Small intestine (tissue), 7 donors: ENCODE measurements around the gene GCNT4. TPM values are rescaled to one million over a fixed set of nuclear protein-coding genes. Genes with fewer than 3 reads are reported as not detected.

ENCODE experiments used
- DNase-seq, 2 donors: peaks; one replicate each; pipeline versions ENCODE4 v3.0.0 to v3.0.0-alpha.2; 2013
- FAIRE-seq: peaks from 2 replicates; lab custom pipeline; 2012; peaks lifted over from hg19 to GRCh38; lab: Jason Lieb, UNC
- H3K27ac ChIP-seq, 3 donors: one replicate each; pipeline ENCODE4 v1.5.1; 2013; ENCODE audit warnings: low read length in 2 of 3, mild to moderate bottlenecking in 2 of 3, control low read depth in 1 of 3, inconsistent platforms in 1 of 3, low read depth in 1 of 3, moderate library complexity in 1 of 3
- H3K27me3 ChIP-seq, 3 donors: one replicate each; pipeline ENCODE4 v1.6.1; 2013; ENCODE audit warnings: low read length in 3 of 3, inconsistent platforms in 1 of 3; ENCODE audit not compliant: control insufficient read depth in 3 of 3, insufficient read depth in 3 of 3
- H3K36me3 ChIP-seq, 3 donors: one replicate each; pipeline ENCODE4 v1.6.1; 2013; ENCODE audit warnings: low read length in 3 of 3, inconsistent platforms in 1 of 3, low read depth in 1 of 3, mild to moderate bottlenecking in 1 of 3, moderate library complexity in 1 of 3; ENCODE audit not compliant: control insufficient read depth in 3 of 3, insufficient read depth in 2 of 3
- H3K4me1 ChIP-seq, 3 donors: one replicate each; pipeline ENCODE4 v1.6.1; 2013; ENCODE audit warnings: low read length in 2 of 3, inconsistent platforms in 1 of 3, low read depth in 1 of 3, mild to moderate bottlenecking in 1 of 3, moderate library complexity in 1 of 3; ENCODE audit not compliant: control insufficient read depth in 3 of 3, insufficient read depth in 2 of 3
- H3K4me3 ChIP-seq, 3 donors: one replicate each; pipeline ENCODE4 v1.5.1; 2013; ENCODE audit warnings: low read length in 3 of 3, control low read depth in 1 of 3, inconsistent platforms in 1 of 3, low read depth in 1 of 3, mild to moderate bottlenecking in 1 of 3, moderate library complexity in 1 of 3
- H3K9me3 ChIP-seq, 2 donors: one replicate each; pipeline ENCODE4 v1.6.1; 2013; ENCODE audit warnings: low read depth in 1 of 2, low read length in 1 of 2; ENCODE audit not compliant: control insufficient read depth in 2 of 2, insufficient read depth in 1 of 2
- WGBS, 3 donors: extraction: QIAGEN DNeasy Blood & Tissue Kit; methylation state at CpG; one replicate each; pipeline ENCODE4 v1.1.7; 2013; 5-methylcytosine and 5-hydroxymethylcytosine counted together
- polyA plus RNA-seq, 4 donors: library from polyadenylated mRNA; stranded (reverse) in 3 of 4; unstranded in 1 of 4; fragments of 200-250 nt in 3 of 4; fragments of 120-200 nt in 1 of 4; gene quantifications; one replicate each; pipeline versions ENCODE4 v1.2.1 to v1.2.3, GENCODE V29; 2013
- donor health status: healthy with polysubstance abuse.
- donor health status: control.
- donor health status: control.
- donor health status: Bipolar disorder and iron deficiency.
- donor health status: healthy.

The GCNT4 gene
- polyA plus RNA-seq, 4 donors, result 4.7 to 26.0 (median 13.3) TPM

- no peaks in the 10 kb centered on the region for H3K27me3 ChIP-seq
- no peak for FAIRE-seq
- WGBS, 3 donors, result 44 to 50% (median 48%) methylated on average over 2 of the region's 2 CpGs
Observed at GRCh38 chr5:75057561-75057960, 5.2 kb upstream of the GCNT4 start.

GRCh38 chr5:75055727-75056144 is 3.4 kb upstream of the GCNT4 start:
- WGBS, 3 donors, result 95 to 100% (median 97%) methylated on average over 1 of the region's 1 CpG
- H3K4me1 ChIP-seq, result peaks cover 0 to 13% (median 0%) of the 10 kb centered on the region in 3 donors
- H3K27ac ChIP-seq, result no peak overlapping the region
- no peaks in the 10 kb centered on the region for H3K9me3 ChIP-seq
- FAIRE-seq (no peak), DNase-seq (no peak)
- peaks cover 0 to 5% (median 0%) of the 10 kb centered on the region in 3 donors for H3K36me3 ChIP-seq
- peaks cover 0 to 2% (median 0%) of the 10 kb centered on the region in 3 donors for H3K27me3 ChIP-seq
- no peak overlapping the region for H3K4me3 ChIP-seq

More at GRCh38 chr5:75057561-75057960, 5.2 kb upstream of the GCNT4 start:
- H3K9me3 ChIP-seq, result no peaks in the 10 kb centered on the region
- H3K4me1 ChIP-seq, result peaks cover 0 to 5% (median 0%) of the 10 kb centered on the region in 3 donors
- H3K36me3 ChIP-seq, result no peaks in the 10 kb centered on the region
- H3K27ac ChIP-seq, result no peak overlapping the region
- DNase-seq, result no peak
- no peak overlapping the region for H3K4me3 ChIP-seq

- 16 to 31% (median 29%) methylated on average over 28 of the region's 28 CpGs for WGBS, 3 donors
- FAIRE-seq (no peak), DNase-seq (no peak)
- H3K9me3 ChIP-seq, result no peaks in the 10 kb centered on the region
- peaks cover 0 to 2% (median 0%) of the 10 kb centered on the region in 3 donors for H3K27me3 ChIP-seq
- H3K4me3 ChIP-seq, result peak overlapping the region in 2 of 3 donors; percentile 54 to 78
- peak overlapping the region; percentile 78 to 99 (median 84) for H3K27ac ChIP-seq
- peaks cover 0 to 10% (median 0%) of the 10 kb centered on the region in 3 donors for H3K36me3 ChIP-seq
- peaks cover 0 to 26% (median 3%) of the 10 kb centered on the region in 3 donors for H3K4me1 ChIP-seq
Observed at GRCh38 chr5:75054134-75054930, 2.0 kb upstream of the GCNT4 start.

GRCh38 chr5:75053304-75054133 is 1.2 kb upstream of the GCNT4 start:
- H3K36me3 ChIP-seq, result peaks cover 0 to 10% (median 2%) of the 10 kb centered on the region in 3 donors
- FAIRE-seq (no peak), DNase-seq (peak; percentile 89 to 92)
- peak overlapping the region; percentile 54 to 78 (median 74) for H3K4me3 ChIP-seq
- H3K27me3 ChIP-seq, result peaks cover 0 to 2% (median 0%) of the 10 kb centered on the region in 3 donors
- H3K4me1 ChIP-seq, result peaks cover 0 to 31% (median 3%) of the 10 kb centered on the region in 3 donors
- 0 to 1% (median 1%) methylated on average over 85 to 95 of the region's 95 CpGs for WGBS, 3 donors
- no peaks in the 10 kb centered on the region for H3K9me3 ChIP-seq
- H3K27ac ChIP-seq, result peak overlapping the region; percentile 78 to 99 (median 84)

GRCh38 chr5:75053054-75053303 is 621 bp upstream of the GCNT4 start:
- H3K27ac ChIP-seq, result peak overlapping the region; percentile 78 to 99 (median 84)
- peaks cover 0 to 2% (median 0%) of the 10 kb centered on the region in 3 donors for H3K27me3 ChIP-seq
- H3K4me1 ChIP-seq, result peaks cover 0 to 35% (median 3%) of the 10 kb centered on the region in 3 donors
- H3K9me3 ChIP-seq, result no peaks in the 10 kb centered on the region
- H3K36me3 ChIP-seq, result peaks cover 0 to 12% (median 3%) of the 10 kb centered on the region in 3 donors
- no peak for DNase-seq
- FAIRE-seq, result no peak
- H3K4me3 ChIP-seq, result peak overlapping the region; percentile 54 to 78 (median 74)
- 0 to 1% (median 0%) methylated on average over 29 to 40 of the region's 40 CpGs for WGBS, 3 donors

GRCh38 chr5:75051217-75051751 is 1.1 kb downstream of the GCNT4 start:
- H3K36me3 ChIP-seq, result peaks cover 0 to 14% (median 8%) of the 10 kb centered on the region in 3 donors
- FAIRE-seq (no peak), DNase-seq (peak; percentile 86 to 94)
- H3K27me3 ChIP-seq, result peaks cover 0 to 2% (median 0%) of the 10 kb centered on the region in 3 donors
- peaks cover 0 to 35% (median 3%) of the 10 kb centered on the region in 3 donors for H3K4me1 ChIP-seq
- peak overlapping the region; percentile 22 to 84 (median 28) for H3K27ac ChIP-seq
- H3K9me3 ChIP-seq, result no peaks in the 10 kb centered on the region
- 19 to 59% (median 35%) methylated on average over 7 of the region's 7 CpGs for WGBS, 3 donors
- peak overlapping the region in 2 of 3 donors; percentile 54 to 78 for H3K4me3 ChIP-seq

GRCh38 chr5:75050415-75050814 is 1.9 kb downstream of the GCNT4 start:
- peaks cover 0 to 2% (median 0%) of the 10 kb centered on the region in 3 donors for H3K27me3 ChIP-seq
- H3K4me3 ChIP-seq, result peak overlapping the region in 2 of 3 donors; percentile 54 to 78
- no peak overlapping the region for H3K27ac ChIP-seq
- FAIRE-seq, result no peak
- peaks cover 0 to 35% (median 3%) of the 10 kb centered on the region in 3 donors for H3K4me1 ChIP-seq
- peak; percentile 9 to 25 for DNase-seq
- H3K9me3 ChIP-seq, result no peaks in the 10 kb centered on the region
- peaks cover 0 to 17% (median 10%) of the 10 kb centered on the region in 3 donors for H3K36me3 ChIP-seq
- WGBS, 3 donors, result 77 to 82% (median 81%) methylated on average over 11 of the region's 11 CpGs
